Measurements from ENCODE around the gene TMEM92.

- TF ChIP-seq CTCF (CRISPR knock-in tag; IDR thresholded peaks at IDR 0.05), result no peak
- TF ChIP-seq MTF2 (CRISPR knock-in tag; IDR thresholded peaks at IDR 0.05; ENCODE audit: borderline replicate concordance), result no peak
- no peak for TF ChIP-seq ZNF558 (CRISPR knock-in tag; IDR thresholded peaks at IDR 0.05; ENCODE audit: borderline replicate concordance)
- no peak for TF ChIP-seq POLR2AphosphoS5 (IDR thresholded peaks at IDR 0.05; ENCODE audit: low read depth, low read length)
- TF ChIP-seq IKZF4 (CRISPR knock-in tag; IDR thresholded peaks at IDR 0.05; ENCODE audit: borderline replicate concordance, low read depth, not compliant biosample characterization), result no peak
- no peak for TF ChIP-seq SMC3 (IDR thresholded peaks at IDR 0.05; ENCODE audit: low read length)
- no peak for TF ChIP-seq CC2D1A (CRISPR knock-in tag; IDR thresholded peaks at IDR 0.05)
- no peak for TF ChIP-seq ISL2 (CRISPR knock-in tag; IDR thresholded peaks at IDR 0.05)
- no peak for TF ChIP-seq TCF7 (IDR thresholded peaks at IDR 0.05; ENCODE audit: low read depth)
- TF ChIP-seq ZNF687 (CRISPR knock-in tag; IDR thresholded peaks at IDR 0.05), result no peak
- no peak for TF ChIP-seq ZSCAN12 (CRISPR knock-in tag; IDR thresholded peaks at IDR 0.05)
Observed at GRCh38 chr17:50237901-50238300, 36.4 kb upstream of the TMEM92 start.
